CD14-positive monocyte (primary cell): ENCODE results near the gene PRDM12. TPM values are rescaled to one million over a fixed set of nuclear protein-coding genes. Genes with fewer than 3 reads are reported as not detected.

Source experiments
- DNase-seq, 3 donors: peaks; one replicate each; pipeline ENCODE4 v3.0.0-alpha.2; 2011 to 2022
- H2AFZ ChIP-seq: 2 replicates; pipeline ENCODE4 v1.6.0; 2012; ENCODE audit warnings: mild to moderate bottlenecking, low read depth, low read length, inconsistent platforms; ENCODE audit not compliant: insufficient read depth, poor library complexity, severe bottlenecking
- H3K27ac ChIP-seq, 2 donors: 1 replicate in 1 of 2; 2 replicates in 1 of 2; pipeline ENCODE4 v1.5.1; 2012 to 2013; ENCODE audit warnings: low read length in 2 of 2, control low read depth in 1 of 2, inconsistent platforms in 1 of 2, low read depth in 1 of 2, mild to moderate bottlenecking in 1 of 2
- H3K27me3 ChIP-seq, 2 donors: one replicate each; pipeline versions ENCODE4 v1.6.0 to v1.6.1; 2011 to 2013; ENCODE audit warnings: low read length in 2 of 2; ENCODE audit not compliant: control insufficient read depth in 2 of 2, insufficient read depth in 2 of 2
- H3K36me3 ChIP-seq, 2 donors: replicated peaks in 1 of 2; 1 replicate in 1 of 2; 2 replicates in 1 of 2; pipeline versions ENCODE4 v1.5.1 to v1.6.1; 2012 to 2013; ENCODE audit warnings: low read length in 2 of 2, control low read depth in 1 of 2, inconsistent platforms in 1 of 2, mild to moderate bottlenecking in 1 of 2; ENCODE audit not compliant: insufficient read depth in 2 of 2, control insufficient read depth in 1 of 2
- H3K4me1 ChIP-seq, 2 donors: 1 replicate in 1 of 2; 2 replicates in 1 of 2; pipeline versions ENCODE4 v1.5.1 to v1.6.1; 2012 to 2013; ENCODE audit warnings: low read length in 2 of 2, control low read depth in 1 of 2, inconsistent platforms in 1 of 2, mild to moderate bottlenecking in 1 of 2, moderate library complexity in 1 of 2; ENCODE audit not compliant: insufficient read depth in 2 of 2, control insufficient read depth in 1 of 2
- H3K4me2 ChIP-seq: replicated peaks from 2 replicates; pipeline ENCODE3; 2012; ENCODE audit warnings: low read length, moderate library complexity, mild to moderate bottlenecking; ENCODE audit not compliant: poor library complexity, severe bottlenecking; ENCODE audit errors: extremely low read depth
- H3K4me3 ChIP-seq, 3 experiments: fragments of 200-600 bp in 1 of 3; sonication (generic) in 1 of 3; replicated peaks in 1 of 3; 1 replicate in 2 of 3; 2 replicates in 1 of 3; pipeline ENCODE4 v1.5.1; 2011 to 2013; ENCODE audit warnings: low read length in 3 of 3, mild to moderate bottlenecking in 3 of 3, control low read depth in 2 of 3, low read depth in 2 of 3, inconsistent platforms in 1 of 3, moderate library complexity in 1 of 3
- H3K79me2 ChIP-seq: 2 replicates; pipeline ENCODE4 v1.6.0; 2012; ENCODE audit warnings: mild to moderate bottlenecking, control low read depth, inconsistent platforms, low read length, moderate library complexity; ENCODE audit not compliant: insufficient read depth
- H3K9ac ChIP-seq: 2 replicates; pipeline ENCODE4 v1.6.0; 2017; ENCODE audit warnings: low read length, mild to moderate bottlenecking; ENCODE audit not compliant: insufficient read depth, poor library complexity, severe bottlenecking
- H3K9me3 ChIP-seq, 2 donors: replicated peaks in 1 of 2; 1 replicate in 1 of 2; 2 replicates in 1 of 2; pipeline versions ENCODE4 v1.5.1 to v1.6.1; 2012 to 2013; ENCODE audit warnings: low read length in 2 of 2, control low read depth in 1 of 2; ENCODE audit not compliant: control insufficient read depth in 1 of 2, insufficient read depth in 1 of 2
- H4K20me1 ChIP-seq: 2 replicates; pipeline ENCODE4 v1.6.0; 2012; ENCODE audit warnings: mild to moderate bottlenecking, low read length, control low read depth, moderate library complexity; ENCODE audit not compliant: insufficient read depth
- H3K27ac Mint-ChIP-seq, 7 donors: one replicate each; pipeline ENCODE4 v1.8.0; 2020; ENCODE audit warnings: mild to moderate bottlenecking in 7 of 7, mixed read lengths in 7 of 7, moderate library complexity in 6 of 7, inconsistent platforms in 2 of 7
- H3K27me3 Mint-ChIP-seq, 3 donors: one replicate each; pipeline ENCODE4 v1.8.0; 2021 to 2022; ENCODE audit warnings: low read depth in 3 of 3, mild to moderate bottlenecking in 3 of 3, mixed read lengths in 3 of 3, moderate library complexity in 3 of 3, inconsistent platforms in 1 of 3
- H3K36me3 Mint-ChIP-seq, 2 donors: one replicate each; pipeline ENCODE4 v1.8.0; 2020; ENCODE audit warnings: mixed read lengths in 2 of 2, inconsistent platforms in 1 of 2, mild to moderate bottlenecking in 1 of 2
- H3K4me1 Mint-ChIP-seq: one replicate; pipeline ENCODE4 v1.8.0; 2020; ENCODE audit warnings: mild to moderate bottlenecking, mixed read lengths
- H3K4me3 Mint-ChIP-seq, 2 donors: one replicate each; pipeline ENCODE4 v1.8.0; 2020; ENCODE audit warnings: mild to moderate bottlenecking in 2 of 2, mixed read lengths in 2 of 2, moderate library complexity in 1 of 2
- H3K9me3 Mint-ChIP-seq, 7 donors: one replicate each; pipeline ENCODE4 v1.8.0; 2020 to 2022; ENCODE audit warnings: mixed read lengths in 7 of 7, mild to moderate bottlenecking in 6 of 7, moderate library complexity in 6 of 7, inconsistent platforms in 2 of 7
- WGBS: methylation state at CpG from one replicate; pipeline ENCODE4 v1.1.5; 2013; ENCODE audit warnings: missing lambda C conversion rate; ENCODE audit not compliant: insufficient coverage; 5-methylcytosine and 5-hydroxymethylcytosine counted together
- intact Hi-C, 2 donors: fragments of 100-400 bp; cut with micrococcal nuclease; formaldehyde crosslinking; loops; one replicate each; pipeline versions ENCODE4 v1.15.0 to v1.15.1; 2023
- polyA plus RNA-seq, 3 donors: library from polyadenylated mRNA; depleted of rRNA in 1 of 3; unstranded in 2 of 3; stranded (reverse) in 1 of 3; fragments of 300-500 nt in 2 of 3; fragments of >200 nt in 1 of 3; fragmentation: Illumina TruSeq in 2 of 3; gene quantifications; 1 replicate in 2 of 3; 2 replicates in 1 of 3; pipeline ENCODE4 v1.2.3, GENCODE V29; 2012 to 2021
- TF ChIP-seq, protein P1 (sequence below): fragments of 200-600 bp; IDR thresholded peaks from one replicate; pipeline ENCODE4 v1.8.0; 2022; ENCODE audit warnings: antibody characterized with exemption, mild to moderate bottlenecking

PRDM12 gene
- polyA plus RNA-seq, 3 donors: 0.08 TPM; not detected in 2

DNA sequence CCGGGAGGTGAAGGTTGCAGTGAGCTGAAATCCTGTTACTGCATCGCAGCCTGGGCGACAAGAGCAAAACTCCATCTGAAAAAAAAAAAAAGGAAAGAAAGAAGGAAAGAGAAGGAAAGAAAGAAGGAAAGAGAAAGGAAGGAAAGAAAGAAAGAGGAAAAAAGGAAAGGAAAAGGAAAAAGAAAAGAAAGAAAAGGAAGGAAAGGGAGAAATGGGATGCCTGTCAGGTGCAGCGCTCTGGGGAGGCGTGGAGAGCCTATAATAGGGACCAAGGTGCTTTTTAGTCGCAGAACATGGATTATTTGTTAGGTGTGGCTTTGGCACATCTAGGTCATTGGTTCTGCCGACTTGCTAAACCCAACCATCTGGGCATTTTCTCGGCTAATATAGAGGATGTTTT is 47.1 kb downstream of the PRDM12 start:
- H3K27ac ChIP-seq: no peak overlapping the region
- H3K27me3 ChIP-seq: no peaks in the 10 kb centered on the region
- peaks cover 0 to 2% (median 0%) of the 10 kb centered on the region in 7 donors for H3K9me3 Mint-ChIP-seq
- H3K4me3 ChIP-seq: no peak overlapping the region
- DNase-seq: no peak
- 98% methylated on average over 6 of the region's 8 CpGs for WGBS
- H3K4me1 Mint-ChIP-seq: peaks cover 35% of the 10 kb centered on the region
- peak overlapping the region in 1 of 2 donors; percentile 49 for H3K4me3 Mint-ChIP-seq
- TF ChIP-seq, protein P1, sequence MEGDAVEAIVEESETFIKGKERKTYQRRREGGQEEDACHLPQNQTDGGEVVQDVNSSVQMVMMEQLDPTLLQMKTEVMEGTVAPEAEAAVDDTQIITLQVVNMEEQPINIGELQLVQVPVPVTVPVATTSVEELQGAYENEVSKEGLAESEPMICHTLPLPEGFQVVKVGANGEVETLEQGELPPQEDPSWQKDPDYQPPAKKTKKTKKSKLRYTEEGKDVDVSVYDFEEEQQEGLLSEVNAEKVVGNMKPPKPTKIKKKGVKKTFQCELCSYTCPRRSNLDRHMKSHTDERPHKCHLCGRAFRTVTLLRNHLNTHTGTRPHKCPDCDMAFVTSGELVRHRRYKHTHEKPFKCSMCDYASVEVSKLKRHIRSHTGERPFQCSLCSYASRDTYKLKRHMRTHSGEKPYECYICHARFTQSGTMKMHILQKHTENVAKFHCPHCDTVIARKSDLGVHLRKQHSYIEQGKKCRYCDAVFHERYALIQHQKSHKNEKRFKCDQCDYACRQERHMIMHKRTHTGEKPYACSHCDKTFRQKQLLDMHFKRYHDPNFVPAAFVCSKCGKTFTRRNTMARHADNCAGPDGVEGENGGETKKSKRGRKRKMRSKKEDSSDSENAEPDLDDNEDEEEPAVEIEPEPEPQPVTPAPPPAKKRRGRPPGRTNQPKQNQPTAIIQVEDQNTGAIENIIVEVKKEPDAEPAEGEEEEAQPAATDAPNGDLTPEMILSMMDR: no peak
- no peak overlapping the region for H3K9ac ChIP-seq
- no peaks in the 10 kb centered on the region for H3K36me3 ChIP-seq
- peaks cover 37 to 39% of the 10 kb centered on the region in 2 donors for H3K4me1 ChIP-seq
- H3K36me3 Mint-ChIP-seq: peaks cover 0 to 6% of the 10 kb centered on the region in 2 donors
- no peak overlapping the region for H3K4me2 ChIP-seq
- intact Hi-C loops: loop anchor here in 1 of 2 donors (5.0 kb wide), 1 partner anchor 416 kb away; the partner anchor contains the start of gene NUP214
- no peaks in the 10 kb centered on the region for H3K9me3 ChIP-seq
- peaks cover 2 to 7% (median 2%) of the 10 kb centered on the region in 3 donors for H3K27me3 Mint-ChIP-seq
- H2AFZ ChIP-seq: no peak overlapping the region
- peak overlapping the region in 2 of 7 donors; percentile 74 to 81 for H3K27ac Mint-ChIP-seq
- peaks cover 36% of the 10 kb centered on the region for H3K79me2 ChIP-seq
- peaks cover 10% of the 10 kb centered on the region for H4K20me1 ChIP-seq

DNA sequence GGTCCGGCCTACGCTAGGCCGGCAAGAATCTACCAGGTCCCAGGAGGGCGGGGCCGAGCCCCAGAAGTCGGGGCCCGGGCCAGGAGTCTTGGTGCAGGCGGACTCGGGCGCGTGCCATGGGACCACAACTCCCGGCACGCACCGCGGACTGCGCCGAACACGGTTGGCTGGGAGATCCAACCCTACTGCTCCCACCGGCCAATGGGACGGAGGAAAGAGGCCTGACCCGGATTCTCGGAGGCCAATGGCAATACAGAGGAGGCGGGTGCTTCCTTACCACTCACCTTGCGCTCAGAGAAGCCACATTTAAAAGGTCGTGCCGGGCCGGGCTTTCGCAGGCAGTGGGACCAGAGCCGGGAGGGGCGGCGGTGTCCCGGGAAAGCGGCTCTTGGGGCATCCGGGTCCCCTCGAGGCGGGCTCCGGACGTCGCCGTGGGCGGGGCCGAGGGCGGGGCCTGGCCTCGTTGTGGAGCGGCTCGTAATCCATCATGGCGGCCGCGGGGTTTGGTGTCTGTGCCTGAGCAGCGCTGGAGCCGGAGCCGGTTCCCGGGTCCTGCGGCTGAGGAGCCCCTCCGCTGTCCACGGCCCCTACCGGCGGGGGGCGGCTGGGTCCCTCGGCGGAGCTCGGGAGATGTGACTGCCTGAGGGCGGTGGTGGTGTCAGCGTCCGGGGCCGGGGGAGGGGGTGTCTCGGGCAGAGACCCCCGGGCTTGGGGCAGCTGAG is 48.3 kb downstream of the PRDM12 start:
- Mint-ChIP-seq H3K4me3 (peak overlapping the region; percentile 93), H3K27ac (peak overlapping the region; percentile 81 to 95 (median 94))
- intact Hi-C loops: loop anchor here (2.0 to 5.0 kb wide), 2 partner anchors 16 to 415 kb away; partner anchors contain the start of gene NUP214 (in 1 of the 2)

More for the DNA sequence above, 48.3 kb downstream of the PRDM12 start:
- H3K36me3 ChIP-seq: no peaks in the 10 kb centered on the region
- peak overlapping the region; percentile 95 for H3K4me2 ChIP-seq
- H3K9ac ChIP-seq: peak overlapping the region; percentile 97
- no peaks in the 10 kb centered on the region for H3K27me3 ChIP-seq
- H3K9me3 ChIP-seq: no peaks in the 10 kb centered on the region
- peaks cover 2 to 7% (median 2%) of the 10 kb centered on the region in 3 donors for H3K27me3 Mint-ChIP-seq
- peak overlapping the region; percentile 99 for H2AFZ ChIP-seq
- H3K79me2 ChIP-seq: peaks cover 49% of the 10 kb centered on the region
- peaks cover 0 to 2% (median 0%) of the 10 kb centered on the region in 7 donors for H3K9me3 Mint-ChIP-seq
- peaks cover 10% of the 10 kb centered on the region for H4K20me1 ChIP-seq
- WGBS: under 1% methylated on average over 60 of the region's 68 CpGs
- peaks cover 36% of the 10 kb centered on the region for H3K4me1 Mint-ChIP-seq
- TF ChIP-seq, protein P1: no peak
- H3K4me3 ChIP-seq: peak overlapping the region; percentile 89 to 95 (median 92)
- no peaks in the 10 kb centered on the region for H3K36me3 Mint-ChIP-seq
- peak overlapping the region; percentile 91 to 96 for H3K27ac ChIP-seq
- peaks cover 37 to 39% of the 10 kb centered on the region in 2 donors for H3K4me1 ChIP-seq
- peak; percentile 94 to 96 (median 95) for DNase-seq
